Hepatocyte (in vitro differentiated cells): ENCODE measurements around the gene EXOC6B. TPM values are rescaled to one million over a fixed set of nuclear protein-coding genes. Genes with fewer than 3 reads are reported as not detected.

ENCODE experiments used
- DNase-seq: peaks from one replicate; pipeline ENCODE4 v3.0.0-alpha.2; 2016; ENCODE audit warnings: low spot score
- H2AFZ ChIP-seq: fragments of 200-600 bp; sonication (generic); 2 replicates; pipeline ENCODE4 v1.6.0; 2016; ENCODE audit warnings: antibody characterized with exemption, mild to moderate bottlenecking
- H3K27ac ChIP-seq: fragments of 200-600 bp; sonication (generic); 2 replicates; pipeline ENCODE4 v1.5.1; 2016; ENCODE audit warnings: mild to moderate bottlenecking
- H3K27me3 ChIP-seq: fragments of 200-600 bp; sonication (generic); 2 replicates; pipeline ENCODE4 v1.6.1; 2016
- H3K36me3 ChIP-seq: fragments of 200-600 bp; sonication (generic); replicated peaks from 2 replicates; pipeline ENCODE4 v1.5.1; 2016; ENCODE audit warnings: low read depth; ENCODE audit not compliant: insufficient read depth
- H3K4me1 ChIP-seq: fragments of 200-600 bp; sonication (generic); 2 replicates; pipeline ENCODE4 v1.5.1; 2016; ENCODE audit warnings: mild to moderate bottlenecking, moderate library complexity; ENCODE audit not compliant: insufficient read depth
- H3K4me2 ChIP-seq: fragments of 200-600 bp; sonication (generic); 2 replicates; pipeline ENCODE4 v1.6.0; 2016
- H3K4me3 ChIP-seq: fragments of 200-600 bp; sonication (generic); 2 replicates; pipeline ENCODE4 v1.5.1; 2016; ENCODE audit warnings: mild to moderate bottlenecking
- H3K79me2 ChIP-seq: fragments of 200-600 bp; sonication (generic); 2 replicates; pipeline ENCODE4 v1.6.0; 2017; ENCODE audit warnings: mild to moderate bottlenecking
- H3K9me2 ChIP-seq: fragments of 200-600 bp; sonication (generic); replicated peaks from 2 replicates; pipeline ENCODE4 v1.6.0; 2017; ENCODE audit warnings: mild to moderate bottlenecking; ENCODE audit not compliant: insufficient read depth
- H3K9me3 ChIP-seq: fragments of 200-600 bp; sonication (generic); 2 replicates; pipeline ENCODE4 v1.5.1; 2016; ENCODE audit warnings: low read depth, mild to moderate bottlenecking
- H4K20me1 ChIP-seq: fragments of 200-600 bp; sonication (generic); 2 replicates; pipeline ENCODE4 v1.6.0; 2016; ENCODE audit warnings: mild to moderate bottlenecking; ENCODE audit not compliant: insufficient read depth, poor library complexity, severe bottlenecking
- EZH2 ChIP-seq: fragments of 200-600 bp; sonication (generic); IDR thresholded peaks from 2 replicates; pipeline ENCODE4 v1.6.1; 2016; ENCODE audit warnings: antibody characterized with exemption, mild to moderate bottlenecking, borderline replicate concordance
- EZH2phosphoT487 ChIP-seq: fragments of 200-600 bp; sonication (generic); IDR thresholded peaks from one replicate; pipeline ENCODE4 v1.6.1; 2018; ENCODE audit warnings: antibody characterized with exemption, mild to moderate bottlenecking, low read depth, moderate library complexity; ENCODE audit not compliant: unreplicated experiment, severe bottlenecking
- WGBS: methylation state at CpG from one replicate; pipeline ENCODE4 v1.1.6; 2016; ENCODE audit warnings: low lambda C conversion rate; ENCODE audit errors: missing lambda C conversion rate; 5-methylcytosine and 5-hydroxymethylcytosine counted together
- polyA plus RNA-seq: library from polyadenylated mRNA; unstranded; fragments of >200 nt; fragmentation: Nextera tagmentation; extraction: Ambion mirVana; gene quantifications from 2 replicates; pipeline ENCODE4 v1.2.1, GENCODE V29; 2016
- total RNA-seq: library from RNA; depleted of rRNA; stranded (reverse); fragments of >200 nt; gene quantifications from 2 replicates; pipeline ENCODE4 v1.2.3, GENCODE V29; 2014
- TF ChIP-seq, protein P1 (sequence below): fragments of 200-600 bp; sonication (generic); IDR thresholded peaks from 2 replicates; pipeline ENCODE4 v1.5.1; 2016; ENCODE audit warnings: antibody characterized with exemption, mild to moderate bottlenecking; ENCODE audit not compliant: poor library complexity

The EXOC6B gene
- total and polyA plus RNA-seq, 2 experiments from 2014 or later, result 11.8 to 36.2 TPM

DNA sequence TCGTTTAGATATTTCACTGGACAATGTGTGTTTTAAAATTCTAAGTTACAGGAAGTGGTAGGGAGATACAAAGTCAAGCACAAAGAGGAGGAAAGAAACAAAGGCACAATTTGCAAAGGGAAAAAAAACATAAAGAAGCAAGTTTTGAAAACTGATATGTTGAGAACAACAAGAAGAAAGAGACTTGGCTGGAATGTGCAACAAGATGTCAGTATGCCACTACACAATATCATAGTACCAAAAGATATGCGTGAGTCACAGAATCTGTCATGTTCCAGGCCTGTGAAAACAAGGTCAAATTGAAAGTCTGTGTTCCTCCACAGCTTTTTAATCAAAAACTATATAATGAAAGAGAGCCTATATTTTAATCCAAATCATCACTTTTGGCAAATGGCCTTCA lies 12.0 kb downstream of the EXOC6B start:
- peaks cover 89% of the 10 kb centered on the region for H3K79me2 ChIP-seq
- no peak overlapping the region for H3K4me3 ChIP-seq
- no peaks in the 10 kb centered on the region for H3K27me3 ChIP-seq
- peaks cover 12% of the 10 kb centered on the region for H4K20me1 ChIP-seq
- no peak overlapping the region for H2AFZ ChIP-seq
- H3K9me3 ChIP-seq, result peaks cover 9% of the 10 kb centered on the region
- TF ChIP-seq EZH2 (no peak), EZH2phosphoT487 (no peak)
- TF ChIP-seq, protein P1, sequence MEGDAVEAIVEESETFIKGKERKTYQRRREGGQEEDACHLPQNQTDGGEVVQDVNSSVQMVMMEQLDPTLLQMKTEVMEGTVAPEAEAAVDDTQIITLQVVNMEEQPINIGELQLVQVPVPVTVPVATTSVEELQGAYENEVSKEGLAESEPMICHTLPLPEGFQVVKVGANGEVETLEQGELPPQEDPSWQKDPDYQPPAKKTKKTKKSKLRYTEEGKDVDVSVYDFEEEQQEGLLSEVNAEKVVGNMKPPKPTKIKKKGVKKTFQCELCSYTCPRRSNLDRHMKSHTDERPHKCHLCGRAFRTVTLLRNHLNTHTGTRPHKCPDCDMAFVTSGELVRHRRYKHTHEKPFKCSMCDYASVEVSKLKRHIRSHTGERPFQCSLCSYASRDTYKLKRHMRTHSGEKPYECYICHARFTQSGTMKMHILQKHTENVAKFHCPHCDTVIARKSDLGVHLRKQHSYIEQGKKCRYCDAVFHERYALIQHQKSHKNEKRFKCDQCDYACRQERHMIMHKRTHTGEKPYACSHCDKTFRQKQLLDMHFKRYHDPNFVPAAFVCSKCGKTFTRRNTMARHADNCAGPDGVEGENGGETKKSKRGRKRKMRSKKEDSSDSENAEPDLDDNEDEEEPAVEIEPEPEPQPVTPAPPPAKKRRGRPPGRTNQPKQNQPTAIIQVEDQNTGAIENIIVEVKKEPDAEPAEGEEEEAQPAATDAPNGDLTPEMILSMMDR, result no peak
- peaks cover 8% of the 10 kb centered on the region for H3K36me3 ChIP-seq
- DNase-seq, result no peak
- no peak overlapping the region for H3K27ac ChIP-seq
- whole genome bisulfite sequencing, result 84% methylated on average over 2 of the region's 2 CpGs
- no peak overlapping the region for H3K4me2 ChIP-seq
- no peaks in the 10 kb centered on the region for H3K4me1 ChIP-seq
- no peaks in the 10 kb centered on the region for H3K9me2 ChIP-seq

DNA sequence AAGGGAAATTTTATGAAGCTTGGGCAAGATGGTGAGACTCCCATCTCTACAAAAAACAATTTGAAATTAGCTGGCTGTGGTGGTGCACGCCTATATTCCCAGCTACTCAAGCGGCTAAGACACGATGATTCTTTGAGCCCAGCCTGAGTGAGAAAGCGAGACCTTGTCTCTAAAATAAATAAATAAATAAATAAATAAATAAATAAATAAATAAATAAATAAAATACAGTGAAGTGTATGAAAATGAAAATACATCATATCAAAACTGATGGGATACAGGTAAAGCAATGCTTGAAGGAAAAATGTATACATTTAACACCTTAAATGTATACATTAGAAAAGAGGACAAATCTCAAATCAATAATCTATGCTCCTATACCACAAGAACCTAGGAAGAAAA lies 15.7 kb downstream of the EXOC6B start:
- TF ChIP-seq EZH2, result no peak
- TF ChIP-seq, protein P1, result no peak
- no peak for TF ChIP-seq EZH2phosphoT487
- H3K27me3 ChIP-seq, result no peaks in the 10 kb centered on the region
- peaks cover 84% of the 10 kb centered on the region for H3K79me2 ChIP-seq
- H3K4me3 ChIP-seq, result no peak overlapping the region
- no peak overlapping the region for H3K4me2 ChIP-seq
- H3K9me2 ChIP-seq, result no peaks in the 10 kb centered on the region
- H3K27ac ChIP-seq, result no peak overlapping the region
- no peak overlapping the region for H2AFZ ChIP-seq
- peaks cover 9% of the 10 kb centered on the region for H3K9me3 ChIP-seq
- H3K36me3 ChIP-seq, result peaks cover 8% of the 10 kb centered on the region
- H3K4me1 ChIP-seq, result no peaks in the 10 kb centered on the region
- 98% methylated on average over 4 of the region's 4 CpGs for WGBS
- H4K20me1 ChIP-seq, result peaks cover 8% of the 10 kb centered on the region
- DNase-seq, result no peak

DNA sequence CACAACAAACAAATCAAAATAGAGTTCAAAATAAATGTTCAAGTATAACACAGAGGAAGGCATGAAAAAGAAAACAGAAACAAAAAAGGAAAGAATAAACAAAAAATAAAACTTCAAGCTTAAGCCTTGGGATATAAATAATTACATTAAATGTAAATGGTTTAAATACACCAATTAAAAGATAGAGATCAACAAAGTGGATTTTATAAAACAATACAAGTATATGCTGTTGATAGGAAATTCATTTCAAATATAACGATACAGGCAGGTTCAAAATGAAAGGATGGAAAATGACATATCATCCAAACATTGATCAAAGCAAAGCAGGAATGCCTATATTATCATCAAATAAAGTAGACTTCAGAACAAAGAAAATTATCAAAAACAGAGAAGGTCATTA lies 16.7 kb downstream of the EXOC6B start:
- Histone ChIP-seq H3K4me2 (no peak overlapping the region), H3K27ac (no peak overlapping the region), H3K79me2 (peaks cover 82% of the 10 kb centered on the region), H3K4me3 (no peak overlapping the region), H3K36me3 (peaks cover 8% of the 10 kb centered on the region), H2AFZ (no peak overlapping the region), H3K27me3 (no peaks in the 10 kb centered on the region), H3K9me2 (no peaks in the 10 kb centered on the region), H3K9me3 (peaks cover 9% of the 10 kb centered on the region), H4K20me1 (peaks cover 8% of the 10 kb centered on the region), H3K4me1 (no peaks in the 10 kb centered on the region)
- no peak for DNase-seq
- 44% methylated on average over 1 of the region's 1 CpG for WGBS
- TF ChIP-seq, protein P1, result no peak
- no peak for TF ChIP-seq EZH2
- TF ChIP-seq EZH2phosphoT487, result no peak
